ENCODE measurements around the gene TUBA1C. TPM values are rescaled to one million over a fixed set of nuclear protein-coding genes. Genes with fewer than 3 reads are reported as not detected.

The TUBA1C gene
- total and polyA plus RNA-seq, 9 of the 15 experiments (the other 6 are each of a cell fraction or from before 2014, with no cell fraction given), result 755 to 3,012 (median 914) TPM

DNA sequence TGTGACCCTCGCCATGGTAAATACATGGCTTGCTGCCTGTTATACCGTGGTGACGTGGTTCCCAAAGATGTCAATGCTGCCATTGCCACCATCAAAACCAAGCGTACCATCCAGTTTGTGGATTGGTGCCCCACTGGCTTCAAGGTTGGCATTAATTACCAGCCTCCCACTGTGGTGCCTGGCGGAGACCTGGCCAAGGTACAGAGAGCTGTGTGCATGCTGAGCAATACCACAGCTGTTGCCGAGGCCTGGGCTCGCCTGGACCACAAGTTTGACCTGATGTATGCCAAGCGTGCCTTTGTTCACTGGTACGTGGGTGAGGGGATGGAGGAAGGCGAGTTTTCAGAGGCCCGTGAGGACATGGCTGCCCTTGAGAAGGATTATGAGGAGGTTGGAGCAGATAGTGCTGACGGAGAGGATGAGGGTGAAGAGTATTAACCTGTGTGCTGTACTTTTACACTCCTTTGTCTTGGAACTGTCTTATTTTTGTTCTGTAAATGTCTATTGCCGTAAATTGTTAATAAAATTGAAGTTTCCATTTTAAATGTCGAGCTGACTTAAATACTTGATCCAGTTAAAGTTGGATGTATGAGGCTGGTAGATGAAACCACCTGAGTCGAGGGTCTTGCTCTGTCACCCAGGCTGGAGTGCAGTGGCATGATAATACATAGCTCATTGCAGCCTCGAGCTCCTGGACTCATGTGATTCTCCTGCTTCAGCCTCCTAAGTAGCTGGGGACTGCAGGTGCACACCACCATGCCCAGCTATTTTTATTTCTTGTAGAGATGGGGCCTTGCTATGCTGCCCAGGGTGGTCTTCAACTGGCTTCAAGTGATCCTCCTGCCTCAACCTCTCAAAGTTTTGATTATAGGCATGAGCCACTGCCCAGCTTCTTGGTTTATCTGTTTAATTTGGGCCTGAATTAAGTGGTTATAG, 8.2 kb downstream of the TUBA1C start (continued):
- no peak for TF ChIP-seq ZBTB8A (IDR thresholded peaks at IDR 0.05; ENCODE audit: partially characterized antibody)
- TF ChIP-seq, protein P1, sequence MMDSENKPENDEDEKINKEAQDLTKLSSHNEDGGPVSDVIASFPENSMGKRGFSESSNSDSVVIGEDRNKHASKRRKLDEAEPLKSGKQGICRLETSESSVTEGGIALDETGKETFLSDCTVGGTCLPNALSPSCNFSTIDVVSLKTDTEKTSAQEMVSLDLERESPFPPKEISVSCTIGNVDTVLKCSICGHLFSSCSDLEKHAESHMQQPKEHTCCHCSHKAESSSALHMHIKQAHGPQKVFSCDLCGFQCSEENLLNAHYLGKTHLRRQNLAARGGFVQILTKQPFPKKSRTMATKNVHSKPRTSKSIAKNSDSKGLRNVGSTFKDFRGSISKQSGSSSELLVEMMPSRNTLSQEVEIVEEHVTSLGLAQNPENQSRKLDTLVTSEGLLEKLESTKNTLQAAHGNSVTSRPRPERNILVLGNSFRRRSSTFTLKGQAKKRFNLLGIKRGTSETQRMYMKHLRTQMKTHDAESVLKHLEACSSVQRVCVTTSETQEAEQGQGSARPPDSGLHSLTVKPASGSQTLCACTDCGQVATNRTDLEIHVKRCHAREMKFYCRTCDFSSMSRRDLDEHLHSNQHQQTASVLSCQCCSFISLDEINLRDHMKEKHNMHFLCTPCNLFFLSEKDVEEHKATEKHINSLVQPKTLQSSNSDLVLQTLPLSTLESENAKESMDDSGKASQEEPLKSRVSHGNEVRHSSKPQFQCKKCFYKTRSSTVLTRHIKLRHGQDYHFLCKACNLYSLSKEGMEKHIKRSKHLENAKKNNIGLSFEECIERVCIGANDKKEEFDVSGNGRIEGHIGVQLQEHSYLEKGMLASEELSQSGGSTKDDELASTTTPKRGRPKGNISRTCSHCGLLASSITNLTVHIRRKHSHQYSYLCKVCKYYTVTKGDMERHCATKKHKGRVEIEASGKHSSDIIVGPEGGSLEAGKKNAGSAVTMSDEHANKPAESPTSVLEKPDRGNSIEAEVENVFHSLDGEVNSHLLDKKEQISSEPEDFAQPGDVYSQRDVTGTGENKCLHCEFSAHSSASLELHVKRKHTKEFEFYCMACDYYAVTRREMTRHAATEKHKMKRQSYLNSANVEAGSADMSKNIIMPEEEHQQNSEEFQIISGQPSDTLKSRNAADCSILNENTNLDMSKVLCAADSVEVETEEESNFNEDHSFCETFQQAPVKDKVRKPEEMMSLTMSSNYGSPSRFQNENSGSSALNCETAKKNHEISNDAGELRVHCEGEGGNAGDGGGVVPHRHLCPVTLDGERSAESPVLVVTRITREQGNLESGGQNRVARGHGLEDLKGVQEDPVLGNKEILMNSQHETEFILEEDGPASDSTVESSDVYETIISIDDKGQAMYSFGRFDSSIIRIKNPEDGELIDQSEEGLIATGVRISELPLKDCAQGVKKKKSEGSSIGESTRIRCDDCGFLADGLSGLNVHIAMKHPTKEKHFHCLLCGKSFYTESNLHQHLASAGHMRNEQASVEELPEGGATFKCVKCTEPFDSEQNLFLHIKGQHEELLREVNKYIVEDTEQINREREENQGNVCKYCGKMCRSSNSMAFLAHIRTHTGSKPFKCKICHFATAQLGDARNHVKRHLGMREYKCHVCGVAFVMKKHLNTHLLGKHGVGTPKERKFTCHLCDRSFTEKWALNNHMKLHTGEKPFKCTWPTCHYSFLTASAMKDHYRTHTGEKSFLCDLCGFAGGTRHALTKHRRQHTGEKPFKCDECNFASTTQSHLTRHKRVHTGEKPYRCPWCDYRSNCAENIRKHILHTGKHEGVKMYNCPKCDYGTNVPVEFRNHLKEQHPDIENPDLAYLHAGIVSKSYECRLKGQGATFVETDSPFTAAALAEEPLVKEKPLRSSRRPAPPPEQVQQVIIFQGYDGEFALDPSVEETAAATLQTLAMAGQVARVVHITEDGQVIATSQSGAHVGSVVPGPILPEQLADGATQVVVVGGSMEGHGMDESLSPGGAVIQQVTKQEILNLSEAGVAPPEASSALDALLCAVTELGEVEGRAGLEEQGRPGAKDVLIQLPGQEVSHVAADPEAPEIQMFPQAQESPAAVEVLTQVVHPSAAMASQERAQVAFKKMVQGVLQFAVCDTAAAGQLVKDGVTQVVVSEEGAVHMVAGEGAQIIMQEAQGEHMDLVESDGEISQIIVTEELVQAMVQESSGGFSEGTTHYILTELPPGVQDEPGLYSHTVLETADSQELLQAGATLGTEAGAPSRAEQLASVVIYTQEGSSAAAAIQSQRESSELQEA (IDR thresholded peaks at IDR 0.05; ENCODE audit: low read depth), result no peak
- no peak for TF ChIP-seq ZNF551 (CRISPR knock-in tag; IDR thresholded peaks at IDR 0.05)
- TF ChIP-seq, protein P2, sequence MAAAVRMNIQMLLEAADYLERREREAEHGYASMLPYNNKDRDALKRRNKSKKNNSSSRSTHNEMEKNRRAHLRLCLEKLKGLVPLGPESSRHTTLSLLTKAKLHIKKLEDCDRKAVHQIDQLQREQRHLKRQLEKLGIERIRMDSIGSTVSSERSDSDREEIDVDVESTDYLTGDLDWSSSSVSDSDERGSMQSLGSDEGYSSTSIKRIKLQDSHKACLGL (CRISPR knock-in tag; IDR thresholded peaks at IDR 0.05; ENCODE audit: borderline replicate concordance, poor library complexity, severe bottlenecking), result no peak
- TF ChIP-seq GATAD2B (IDR thresholded peaks at IDR 0.05; ENCODE audit: borderline replicate concordance), result no peak
- TF ChIP-seq, protein P3, sequence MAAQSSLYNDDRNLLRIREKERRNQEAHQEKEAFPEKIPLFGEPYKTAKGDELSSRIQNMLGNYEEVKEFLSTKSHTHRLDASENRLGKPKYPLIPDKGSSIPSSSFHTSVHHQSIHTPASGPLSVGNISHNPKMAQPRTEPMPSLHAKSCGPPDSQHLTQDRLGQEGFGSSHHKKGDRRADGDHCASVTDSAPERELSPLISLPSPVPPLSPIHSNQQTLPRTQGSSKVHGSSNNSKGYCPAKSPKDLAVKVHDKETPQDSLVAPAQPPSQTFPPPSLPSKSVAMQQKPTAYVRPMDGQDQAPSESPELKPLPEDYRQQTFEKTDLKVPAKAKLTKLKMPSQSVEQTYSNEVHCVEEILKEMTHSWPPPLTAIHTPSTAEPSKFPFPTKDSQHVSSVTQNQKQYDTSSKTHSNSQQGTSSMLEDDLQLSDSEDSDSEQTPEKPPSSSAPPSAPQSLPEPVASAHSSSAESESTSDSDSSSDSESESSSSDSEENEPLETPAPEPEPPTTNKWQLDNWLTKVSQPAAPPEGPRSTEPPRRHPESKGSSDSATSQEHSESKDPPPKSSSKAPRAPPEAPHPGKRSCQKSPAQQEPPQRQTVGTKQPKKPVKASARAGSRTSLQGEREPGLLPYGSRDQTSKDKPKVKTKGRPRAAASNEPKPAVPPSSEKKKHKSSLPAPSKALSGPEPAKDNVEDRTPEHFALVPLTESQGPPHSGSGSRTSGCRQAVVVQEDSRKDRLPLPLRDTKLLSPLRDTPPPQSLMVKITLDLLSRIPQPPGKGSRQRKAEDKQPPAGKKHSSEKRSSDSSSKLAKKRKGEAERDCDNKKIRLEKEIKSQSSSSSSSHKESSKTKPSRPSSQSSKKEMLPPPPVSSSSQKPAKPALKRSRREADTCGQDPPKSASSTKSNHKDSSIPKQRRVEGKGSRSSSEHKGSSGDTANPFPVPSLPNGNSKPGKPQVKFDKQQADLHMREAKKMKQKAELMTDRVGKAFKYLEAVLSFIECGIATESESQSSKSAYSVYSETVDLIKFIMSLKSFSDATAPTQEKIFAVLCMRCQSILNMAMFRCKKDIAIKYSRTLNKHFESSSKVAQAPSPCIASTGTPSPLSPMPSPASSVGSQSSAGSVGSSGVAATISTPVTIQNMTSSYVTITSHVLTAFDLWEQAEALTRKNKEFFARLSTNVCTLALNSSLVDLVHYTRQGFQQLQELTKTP (IDR thresholded peaks at IDR 0.05; ENCODE audit: low read depth in 1 of 2, partially characterized antibody in 2 of 2), result no peak
- TF ChIP-seq MBD2 (IDR thresholded peaks at IDR 0.05; ENCODE audit: borderline replicate concordance, low read depth), result no peak
- TF ChIP-seq POLR3G (IDR thresholded peaks at IDR 0.05; ENCODE audit: extremely low read depth, insufficient read length, insufficient replicate concordance), result no peak
- no peak for TF ChIP-seq MAFF (IDR thresholded peaks at IDR 0.05; ENCODE audit: low read length)
- TF ChIP-seq ZBTB17 (CRISPR knock-in tag; IDR thresholded peaks at IDR 0.05), result no peak
- no peak for TF ChIP-seq SRSF7 (optimal IDR thresholded peaks at IDR 0.05; ENCODE audit: low read depth, low read length)
- TF ChIP-seq, protein P4, sequence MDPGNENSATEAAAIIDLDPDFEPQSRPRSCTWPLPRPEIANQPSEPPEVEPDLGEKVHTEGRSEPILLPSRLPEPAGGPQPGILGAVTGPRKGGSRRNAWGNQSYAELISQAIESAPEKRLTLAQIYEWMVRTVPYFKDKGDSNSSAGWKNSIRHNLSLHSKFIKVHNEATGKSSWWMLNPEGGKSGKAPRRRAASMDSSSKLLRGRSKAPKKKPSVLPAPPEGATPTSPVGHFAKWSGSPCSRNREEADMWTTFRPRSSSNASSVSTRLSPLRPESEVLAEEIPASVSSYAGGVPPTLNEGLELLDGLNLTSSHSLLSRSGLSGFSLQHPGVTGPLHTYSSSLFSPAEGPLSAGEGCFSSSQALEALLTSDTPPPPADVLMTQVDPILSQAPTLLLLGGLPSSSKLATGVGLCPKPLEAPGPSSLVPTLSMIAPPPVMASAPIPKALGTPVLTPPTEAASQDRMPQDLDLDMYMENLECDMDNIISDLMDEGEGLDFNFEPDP (CRISPR knock-in tag; IDR thresholded peaks at IDR 0.05), result no peak

All from K562 (cell line).